HepG2 (cell line): Measurements from ENCODE around the gene SAMD14. TPM values are rescaled to one million over a fixed set of nuclear protein-coding genes. Genes with fewer than 3 reads are reported as not detected.
A peak's percentile ranks its signal among the peaks of the same experiment; 100 is the strongest.

Experiments
- AKAP8 ChIP-seq: sonication (generic); formaldehyde crosslinking; IDR thresholded peaks from 2 replicates; pipeline ENCODE4 v1.5.1; 2020; ENCODE audit warnings: mild to moderate bottlenecking, missing genetic modification reagents
- DNMT1 ChIP-seq: sonication (generic); formaldehyde crosslinking; IDR thresholded peaks from 2 replicates; pipeline ENCODE4 v1.5.1; 2020; ENCODE audit warnings: mild to moderate bottlenecking, missing genetic modification reagents
- ELF3 ChIP-seq: IDR thresholded peaks from 2 replicates; pipeline ENCODE4 v1.6.1; 2016; ENCODE audit warnings: missing genetic modification reagents, missing compliant biosample characterization
- FOXA1 ChIP-seq, 2 experiments: fragments of 450-650 bp in 1 of 2; sonication (generic) in 1 of 2; formaldehyde crosslinking in 1 of 2; IDR thresholded peaks; 2 replicates each; pipeline versions ENCODE4 v1.4.0 to v1.6.1; 2016 to 2020; ENCODE audit warnings: missing genetic modification reagents in 1 of 2
- HOXA3 ChIP-seq: sonication (generic); formaldehyde crosslinking; IDR thresholded peaks from 2 replicates; pipeline ENCODE4 v1.5.0; 2020; ENCODE audit warnings: missing genetic modification reagents
- MAZ ChIP-seq, 2 experiments: sonication (generic) in 1 of 2; formaldehyde crosslinking in 1 of 2; IDR thresholded peaks; 2 replicates each; pipeline versions ENCODE4 v1.5.0 to v1.6.1; 2012 to 2020; ENCODE audit warnings: low read depth in 2 of 2, mild to moderate bottlenecking in 2 of 2, borderline replicate concordance in 1 of 2, improper control_type of control experiment in 1 of 2, low read length in 1 of 2, missing genetic modification reagents in 1 of 2, moderate library complexity in 1 of 2
- MTA1 ChIP-seq: sonication (generic); formaldehyde crosslinking; IDR thresholded peaks from 2 replicates; pipeline ENCODE4 v1.4.0; 2020; ENCODE audit warnings: missing genetic modification reagents, mild to moderate bottlenecking, borderline replicate concordance
- SOX13 ChIP-seq, 3 experiments: fragments of 450-650 bp in 1 of 3; sonication (generic) in 1 of 3; formaldehyde crosslinking in 1 of 3; IDR thresholded peaks in 2 of 3; conservative IDR thresholded peaks in 1 of 3; 2 replicates each; pipeline versions ENCODE4 v1.5.0 to v1.6.1; 2016 to 2020; ENCODE audit warnings: antibody characterized with exemption in 1 of 3, mild to moderate bottlenecking in 1 of 3, missing compliant biosample characterization in 1 of 3, missing genetic modification reagents in 1 of 3, moderate library complexity in 1 of 3
- THAP11 ChIP-seq: IDR thresholded peaks from 2 replicates; pipeline ENCODE4 v1.6.1; 2016; ENCODE audit warnings: missing biosample characterization, missing genetic modification reagents
- XRCC5 ChIP-seq: fragments of 200-400 bp; formaldehyde crosslinking; optimal IDR thresholded peaks from 2 replicates; pipeline ENCODE3; 2017; ENCODE audit warnings: mild to moderate bottlenecking, low read length
- ZKSCAN8 ChIP-seq: IDR thresholded peaks from 2 replicates; pipeline ENCODE4 v1.6.1; 2016; ENCODE audit warnings: borderline replicate concordance, missing genetic modification reagents, missing compliant biosample characterization
- polyA plus RNA-seq, 8 experiments: library from polyadenylated mRNA; depleted of rRNA in 3 of 8; stranded (reverse) in 7 of 8; unstranded in 1 of 8; fragments of >200 nt; fragmentation: Illumina TruSeq in 4 of 8; extraction: Trizol in 4 of 8; gene quantifications; 2 replicates each; pipeline versions ENCODE4 v1.2.1 to v1.2.3, GENCODE V29; 2011 to 2016; ENCODE audit warnings: low read depth in 4 of 8, missing spikeins in 1 of 8, mixed read lengths in 1 of 8; ENCODE audit not compliant: insufficient read depth in 1 of 8
- total RNA-seq, 5 experiments: library from RNA; depleted of rRNA; stranded (reverse); fragments of >200 nt; fragmentation: Illumina TruSeq; extraction: Trizol; gene quantifications; 2 replicates each; pipeline ENCODE4 v1.2.3, GENCODE V29; 2016; ENCODE audit warnings: low read depth in 1 of 5
- TF ChIP-seq, protein P1 (sequence below): sonication (generic); formaldehyde crosslinking; IDR thresholded peaks from 2 replicates; pipeline ENCODE4 v1.5.0; 2020; ENCODE audit warnings: mild to moderate bottlenecking, missing genetic modification reagents, borderline replicate concordance
- TF ChIP-seq, protein P2 (sequence below): sonication (generic); formaldehyde crosslinking; IDR thresholded peaks from 2 replicates; pipeline ENCODE4 v1.4.0; 2020; ENCODE audit warnings: missing genetic modification reagents, low read depth, mild to moderate bottlenecking, borderline replicate concordance
- TF ChIP-seq, protein P3 (sequence below): sonication (generic); formaldehyde crosslinking; IDR thresholded peaks from 2 replicates; pipeline ENCODE4 v1.4.0; 2020; ENCODE audit warnings: mild to moderate bottlenecking, missing genetic modification reagents
- TF ChIP-seq, protein P4 (sequence below): sonication (generic); formaldehyde crosslinking; IDR thresholded peaks from 2 replicates; pipeline ENCODE4 v1.9.0; 2021; ENCODE audit warnings: missing genetic modification reagents, borderline replicate concordance

The SAMD14 gene
- total and polyA plus RNA-seq, 2 of the 13 experiments (the other 11 are each of a cell fraction or from before 2014, with no cell fraction given), result 0.07 to 0.22 TPM

DNA sequence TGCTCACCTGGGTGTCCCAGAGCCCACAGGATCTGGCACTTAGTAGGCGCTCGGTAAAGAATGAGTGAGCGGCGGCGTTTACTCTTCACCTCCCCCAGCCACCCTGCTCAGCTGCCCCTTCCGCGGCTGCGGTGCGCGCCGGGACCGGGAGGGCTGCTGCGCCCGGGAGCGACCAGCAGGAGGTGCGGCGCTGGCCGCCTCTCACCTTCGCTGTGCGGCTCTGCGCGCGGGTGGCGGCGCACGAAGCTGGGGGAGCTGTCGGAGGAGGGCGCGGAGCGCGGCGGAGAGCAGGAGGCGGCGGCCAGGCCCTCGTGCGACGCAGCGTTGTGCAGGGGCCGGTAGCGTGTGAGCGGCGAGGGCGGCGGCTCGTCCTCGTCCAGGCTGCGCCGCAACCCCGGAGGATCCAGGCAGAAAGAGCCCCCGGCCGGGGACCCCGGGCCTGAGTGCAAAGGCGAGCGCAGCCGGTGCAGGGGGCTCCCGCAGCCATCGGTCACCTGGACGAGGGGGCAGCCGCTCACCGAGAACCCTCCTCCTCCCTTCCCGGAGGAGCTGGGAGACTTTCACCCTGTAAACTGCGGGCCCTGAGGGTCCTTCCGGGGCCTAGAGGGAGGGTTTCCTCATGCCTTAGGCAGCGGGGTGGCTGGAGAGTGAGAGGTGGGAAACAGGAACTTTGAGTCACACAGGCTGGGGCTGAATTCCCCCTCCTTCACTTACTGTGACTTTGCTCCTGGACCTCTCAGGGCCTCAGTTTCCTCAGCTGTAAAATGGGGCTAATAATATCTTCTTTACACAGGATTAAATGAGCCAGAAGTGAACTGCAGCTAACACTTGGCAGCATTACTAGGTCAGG is 12.5 kb downstream of the SAMD14 start (continued):
- TF ChIP-seq, protein P1, sequence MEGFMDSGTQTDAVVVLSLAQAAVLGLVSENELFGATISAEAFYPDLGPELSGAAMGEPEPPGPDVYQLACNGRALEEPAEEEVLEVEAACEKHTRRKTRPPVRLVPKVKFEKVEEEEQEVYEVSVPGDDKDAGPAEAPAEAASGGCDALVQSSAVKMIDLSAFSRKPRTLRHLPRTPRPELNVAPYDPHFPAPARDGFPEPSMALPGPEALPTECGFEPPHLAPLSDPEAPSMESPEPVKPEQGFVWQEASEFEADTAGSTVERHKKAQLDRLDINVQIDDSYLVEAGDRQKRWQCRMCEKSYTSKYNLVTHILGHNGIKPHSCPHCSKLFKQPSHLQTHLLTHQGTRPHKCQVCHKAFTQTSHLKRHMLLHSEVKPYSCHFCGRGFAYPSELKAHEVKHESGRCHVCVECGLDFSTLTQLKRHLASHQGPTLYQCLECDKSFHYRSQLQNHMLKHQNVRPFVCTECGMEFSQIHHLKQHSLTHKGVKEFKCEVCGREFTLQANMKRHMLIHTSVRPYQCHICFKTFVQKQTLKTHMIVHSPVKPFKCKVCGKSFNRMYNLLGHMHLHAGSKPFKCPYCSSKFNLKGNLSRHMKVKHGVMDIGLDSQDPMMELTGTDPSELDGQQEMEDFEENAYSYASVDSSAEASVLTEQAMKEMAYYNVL (CRISPR knock-in tag), result 0 out of 2 replicates have a peak, but pooled peaks have one; percentile 35
- TF ChIP-seq MTA1 (CRISPR knock-in tag) (peak; percentile 77; the same call in 1 of the 2 replicates), HOXA3 (CRISPR knock-in tag) (peak; percentile 84), AKAP8 (CRISPR knock-in tag) (0 out of 2 replicates have a peak, but pooled peaks have one; percentile 33), MAZ (IDR thresholded peaks at IDR 0.05; ENCODE audit: borderline replicate concordance, low read depth, low read length) (peak; percentile 56; the same call in 1 of the 2 replicates), MAZ (CRISPR knock-in tag; IDR thresholded peaks at IDR 0.05; ENCODE audit: low read depth) (peak; percentile 74; the same call in 1 of the 2 replicates), SOX13 (IDR thresholded peaks at IDR 0.05) (no peak), SOX13 (CRISPR knock-in tag; conservative IDR thresholded peaks at IDR 0.05 in 1 of 2, IDR thresholded peaks at IDR 0.05 in 1 of 2) (peak in 1 of 2 experiments; percentile 8; a peak in 1 of 4 replicates), THAP11 (CRISPR knock-in tag) (peak; percentile 25; the same call in 1 of the 2 replicates), ZKSCAN8 (CRISPR knock-in tag) (no peak), XRCC5 (peak; percentile 44), DNMT1 (CRISPR knock-in tag) (peak; percentile 62; the same call in 1 of the 2 replicates), ELF3 (CRISPR knock-in tag) (peak; percentile 21; the same call in 1 of the 2 replicates), FOXA1 (IDR thresholded peaks at IDR 0.05) (no peak), FOXA1 (CRISPR knock-in tag; IDR thresholded peaks at IDR 0.05) (peak; percentile 22; the same call in 1 of the 2 replicates)
- TF ChIP-seq, protein P2, sequence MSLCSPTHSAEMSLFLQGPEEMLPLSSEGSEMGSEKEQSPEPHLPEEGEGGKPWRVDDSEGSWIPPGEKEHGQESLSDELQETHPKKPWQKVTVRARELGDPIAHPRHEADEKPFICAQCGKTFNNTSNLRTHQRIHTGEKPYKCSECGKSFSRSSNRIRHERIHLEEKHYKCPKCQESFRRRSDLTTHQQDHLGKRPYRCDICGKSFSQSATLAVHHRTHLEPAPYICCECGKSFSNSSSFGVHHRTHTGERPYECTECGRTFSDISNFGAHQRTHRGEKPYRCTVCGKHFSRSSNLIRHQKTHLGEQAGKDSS (CRISPR knock-in tag), result peak; percentile 74; the same call in 1 of the 2 replicates
- TF ChIP-seq, protein P3, sequence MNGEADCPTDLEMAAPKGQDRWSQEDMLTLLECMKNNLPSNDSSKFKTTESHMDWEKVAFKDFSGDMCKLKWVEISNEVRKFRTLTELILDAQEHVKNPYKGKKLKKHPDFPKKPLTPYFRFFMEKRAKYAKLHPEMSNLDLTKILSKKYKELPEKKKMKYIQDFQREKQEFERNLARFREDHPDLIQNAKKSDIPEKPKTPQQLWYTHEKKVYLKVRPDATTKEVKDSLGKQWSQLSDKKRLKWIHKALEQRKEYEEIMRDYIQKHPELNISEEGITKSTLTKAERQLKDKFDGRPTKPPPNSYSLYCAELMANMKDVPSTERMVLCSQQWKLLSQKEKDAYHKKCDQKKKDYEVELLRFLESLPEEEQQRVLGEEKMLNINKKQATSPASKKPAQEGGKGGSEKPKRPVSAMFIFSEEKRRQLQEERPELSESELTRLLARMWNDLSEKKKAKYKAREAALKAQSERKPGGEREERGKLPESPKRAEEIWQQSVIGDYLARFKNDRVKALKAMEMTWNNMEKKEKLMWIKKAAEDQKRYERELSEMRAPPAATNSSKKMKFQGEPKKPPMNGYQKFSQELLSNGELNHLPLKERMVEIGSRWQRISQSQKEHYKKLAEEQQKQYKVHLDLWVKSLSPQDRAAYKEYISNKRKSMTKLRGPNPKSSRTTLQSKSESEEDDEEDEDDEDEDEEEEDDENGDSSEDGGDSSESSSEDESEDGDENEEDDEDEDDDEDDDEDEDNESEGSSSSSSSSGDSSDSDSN, result peak; percentile 88; the same call in 1 of the 2 replicates
- TF ChIP-seq, protein P4, sequence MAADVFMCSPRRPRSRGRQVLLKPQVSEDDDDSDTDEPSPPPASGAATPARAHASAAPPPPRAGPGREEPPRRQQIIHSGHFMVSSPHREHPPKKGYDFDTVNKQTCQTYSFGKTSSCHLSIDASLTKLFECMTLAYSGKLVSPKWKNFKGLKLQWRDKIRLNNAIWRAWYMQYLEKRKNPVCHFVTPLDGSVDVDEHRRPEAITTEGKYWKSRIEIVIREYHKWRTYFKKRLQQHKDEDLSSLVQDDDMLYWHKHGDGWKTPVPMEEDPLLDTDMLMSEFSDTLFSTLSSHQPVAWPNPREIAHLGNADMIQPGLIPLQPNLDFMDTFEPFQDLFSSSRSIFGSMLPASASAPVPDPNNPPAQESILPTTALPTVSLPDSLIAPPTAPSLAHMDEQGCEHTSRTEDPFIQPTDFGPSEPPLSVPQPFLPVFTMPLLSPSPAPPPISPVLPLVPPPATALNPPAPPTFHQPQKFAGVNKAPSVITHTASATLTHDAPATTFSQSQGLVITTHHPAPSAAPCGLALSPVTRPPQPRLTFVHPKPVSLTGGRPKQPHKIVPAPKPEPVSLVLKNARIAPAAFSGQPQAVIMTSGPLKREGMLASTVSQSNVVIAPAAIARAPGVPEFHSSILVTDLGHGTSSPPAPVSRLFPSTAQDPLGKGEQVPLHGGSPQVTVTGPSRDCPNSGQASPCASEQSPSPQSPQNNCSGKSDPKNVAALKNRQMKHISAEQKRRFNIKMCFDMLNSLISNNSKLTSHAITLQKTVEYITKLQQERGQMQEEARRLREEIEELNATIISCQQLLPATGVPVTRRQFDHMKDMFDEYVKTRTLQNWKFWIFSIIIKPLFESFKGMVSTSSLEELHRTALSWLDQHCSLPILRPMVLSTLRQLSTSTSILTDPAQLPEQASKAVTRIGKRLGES (CRISPR knock-in tag), result no peak
